Measurements from ENCODE around the gene STAT5B.
A peak's percentile ranks its signal among the peaks of the same experiment; 100 is the strongest.
"Not testable (repeated sequence)": the region's sequence is repeated elsewhere in the genome, so short reads cannot be mapped to it uniquely, and the experiment has no call there.

STAT5B gene

GRCh38 chr17:42276359-42276608, at the start of gene STAT5B:
Gene STAT5B (minus strand): TSS chr17:42276391. CDS start chr17:42232127, 44,264 bp downstream.
- peak; percentile 75 for DNase-seq

GRCh38 chr17:42325026-42325425, 48.8 kb upstream of the STAT5B start:
- DNase-seq = no peak

- DNase-seq = no peak
Measured at GRCh38 chr17:42323268-42323773, 47.1 kb upstream of the STAT5B start.

GRCh38 chr17:42322382-42323267, 46.4 kb upstream of the STAT5B start:
- peak; percentile 98 for DNase-seq

- DNase-seq = no peak
Measured at GRCh38 chr17:42321555-42321954, 45.4 kb upstream of the STAT5B start.

GRCh38 chr17:42317967-42318366, 41.8 kb upstream of the STAT5B start:
- not testable (repeated sequence) for DNase-seq

GRCh38 chr17:42317266-42317845, 41.2 kb upstream of the STAT5B start:
- no peak for DNase-seq

GRCh38 chr17:42316755-42317154, 40.6 kb upstream of the STAT5B start:
- no peak for DNase-seq

- DNase-seq = peak; percentile 52
Measured at GRCh38 chr17:42315402-42316156, 39.4 kb upstream of the STAT5B start.

GRCh38 chr17:42313773-42314566, 37.8 kb upstream of the STAT5B start:
- peak; percentile 60 for DNase-seq

- no peak for DNase-seq
Measured at GRCh38 chr17:42313389-42313772, 37.2 kb upstream of the STAT5B start.

GRCh38 chr17:42312285-42313130, 36.3 kb upstream of the STAT5B start:
- peak; percentile 83 for DNase-seq

- DNase-seq = no peak
Measured at GRCh38 chr17:42312035-42312284, 35.8 kb upstream of the STAT5B start.

GRCh38 chr17:42311240-42312034, 35.2 kb upstream of the STAT5B start:
- no peak for DNase-seq

GRCh38 chr17:42310787-42311215, 34.6 kb upstream of the STAT5B start:
- DNase-seq = peak; percentile 25

GRCh38 chr17:42309986-42310786, 34.0 kb upstream of the STAT5B start:
- DNase-seq = no peak

GRCh38 chr17:42309142-42309541, 33.0 kb upstream of the STAT5B start:
- DNase-seq = no peak

GRCh38 chr17:42308446-42308845, 32.3 kb upstream of the STAT5B start:
- DNase-seq = no peak

GRCh38 chr17:42307362-42307927, 31.3 kb upstream of the STAT5B start:
- DNase-seq = no peak

GRCh38 chr17:42306385-42306667, 30.1 kb upstream of the STAT5B start:
- DNase-seq = no peak
